Measurements from ENCODE around the gene IL1R2. TPM values are rescaled to one million over a fixed set of nuclear protein-coding genes. Genes with fewer than 3 reads are reported as not detected.
A peak's percentile ranks its signal among the peaks of the same experiment; 100 is the strongest.

Gene IL1R2
- polyA plus RNA-seq, 1 donor (not counting 4 experiments of a cell fraction or from before 2014, with no cell fraction given) = 57.3 TPM

GRCh38 chr2:101986804-101987740 lies 4.7 kb upstream of the IL1R2 start:
- dilution Hi-C loops (cut with MboI; ENCODE audit: extremely low pct_ligation_motif_present, low sequenced_read_pairs) = no loop called here
- Histone ChIP-seq H3K4me1 (ENCODE audit: control insufficient read depth, extremely low read depth, insufficient read depth, low read length) (peaks cover 56% of the 10 kb centered on the region), H3K4me3 (ENCODE audit: control insufficient read depth in 2 of 3, extremely low read depth in 1 of 3, insufficient read depth in 2 of 3, low read depth in 1 of 3, low read length in 3 of 3) (no peak overlapping the region), H3K4me2 (ENCODE audit: control insufficient read depth, extremely low read depth, insufficient read depth, low read depth, low read length) (peak overlapping the region; percentile 81), H3K9me1 (ENCODE audit: control insufficient read depth, extremely low read depth, insufficient read depth, low read length) (no peaks in the 10 kb centered on the region), H3K27ac (ENCODE audit: control insufficient read depth, insufficient read depth, low read length) (no peak overlapping the region), H3K9me3 (ENCODE audit: control insufficient read depth, low read depth, low read length) (no peaks in the 10 kb centered on the region), H3K79me2 (ENCODE audit: control insufficient read depth, insufficient read depth, low read length) (no peaks in the 10 kb centered on the region), H3K36me3 (ENCODE audit: control insufficient read depth in 2 of 2, extremely low read depth in 1 of 2, insufficient read depth in 2 of 2, low read length in 2 of 2) (no peaks in the 10 kb centered on the region), H3K27me3 (ENCODE audit: control insufficient read depth, extremely low read depth, insufficient read depth, low read length) (no peaks in the 10 kb centered on the region), H4K20me1 (ENCODE audit: control insufficient read depth, extremely low read depth, insufficient read depth, low read length) (no peaks in the 10 kb centered on the region), H2AFZ (ENCODE audit: control insufficient read depth, low read length) (no peak overlapping the region), H3K9ac (ENCODE audit: control insufficient read depth, extremely low read depth, insufficient read depth, low read length) (no peak overlapping the region)
- TF ChIP-seq, protein P1, sequence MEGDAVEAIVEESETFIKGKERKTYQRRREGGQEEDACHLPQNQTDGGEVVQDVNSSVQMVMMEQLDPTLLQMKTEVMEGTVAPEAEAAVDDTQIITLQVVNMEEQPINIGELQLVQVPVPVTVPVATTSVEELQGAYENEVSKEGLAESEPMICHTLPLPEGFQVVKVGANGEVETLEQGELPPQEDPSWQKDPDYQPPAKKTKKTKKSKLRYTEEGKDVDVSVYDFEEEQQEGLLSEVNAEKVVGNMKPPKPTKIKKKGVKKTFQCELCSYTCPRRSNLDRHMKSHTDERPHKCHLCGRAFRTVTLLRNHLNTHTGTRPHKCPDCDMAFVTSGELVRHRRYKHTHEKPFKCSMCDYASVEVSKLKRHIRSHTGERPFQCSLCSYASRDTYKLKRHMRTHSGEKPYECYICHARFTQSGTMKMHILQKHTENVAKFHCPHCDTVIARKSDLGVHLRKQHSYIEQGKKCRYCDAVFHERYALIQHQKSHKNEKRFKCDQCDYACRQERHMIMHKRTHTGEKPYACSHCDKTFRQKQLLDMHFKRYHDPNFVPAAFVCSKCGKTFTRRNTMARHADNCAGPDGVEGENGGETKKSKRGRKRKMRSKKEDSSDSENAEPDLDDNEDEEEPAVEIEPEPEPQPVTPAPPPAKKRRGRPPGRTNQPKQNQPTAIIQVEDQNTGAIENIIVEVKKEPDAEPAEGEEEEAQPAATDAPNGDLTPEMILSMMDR (optimal IDR thresholded peaks at IDR 0.05 in 1 of 3, IDR thresholded peaks at IDR 0.05 in 1 of 3, conservative IDR thresholded peaks at IDR 0.05 in 1 of 3; ENCODE audit: extremely low read depth in 1 of 3, insufficient read depth in 2 of 3, low read length in 3 of 3) = no peak
- TF ChIP-seq EZH2 (IDR thresholded peaks at IDR 0.05; ENCODE audit: low read length) = no peak
- FAIRE-seq (no peak), DNase-seq (ENCODE audit: low read depth, low spot score) (no peak)

- Histone ChIP-seq H3K9ac (ENCODE audit: control insufficient read depth, extremely low read depth, insufficient read depth, low read length) (no peak overlapping the region), H3K4me1 (ENCODE audit: control insufficient read depth, extremely low read depth, insufficient read depth, low read length) (peaks cover 54% of the 10 kb centered on the region), H3K9me3 (ENCODE audit: control insufficient read depth, low read depth, low read length) (no peaks in the 10 kb centered on the region), H3K27ac (ENCODE audit: control insufficient read depth, insufficient read depth, low read length) (no peak overlapping the region), H3K9me1 (ENCODE audit: control insufficient read depth, extremely low read depth, insufficient read depth, low read length) (no peaks in the 10 kb centered on the region), H3K4me2 (ENCODE audit: control insufficient read depth, extremely low read depth, insufficient read depth, low read depth, low read length) (no peak overlapping the region), H3K4me3 (ENCODE audit: control insufficient read depth in 2 of 3, extremely low read depth in 1 of 3, insufficient read depth in 2 of 3, low read depth in 1 of 3, low read length in 3 of 3) (no peak overlapping the region), H3K27me3 (ENCODE audit: control insufficient read depth, extremely low read depth, insufficient read depth, low read length) (no peaks in the 10 kb centered on the region), H4K20me1 (ENCODE audit: control insufficient read depth, extremely low read depth, insufficient read depth, low read length) (no peaks in the 10 kb centered on the region), H3K36me3 (ENCODE audit: control insufficient read depth in 2 of 2, extremely low read depth in 1 of 2, insufficient read depth in 2 of 2, low read length in 2 of 2) (no peaks in the 10 kb centered on the region), H2AFZ (ENCODE audit: control insufficient read depth, low read length) (no peak overlapping the region), H3K79me2 (ENCODE audit: control insufficient read depth, insufficient read depth, low read length) (no peaks in the 10 kb centered on the region)
- dilution Hi-C loops (cut with MboI; ENCODE audit: extremely low pct_ligation_motif_present, low sequenced_read_pairs) = no loop called here
- DNase-seq (ENCODE audit: low read depth, low spot score) = no peak
- FAIRE-seq = no peak
- no peak for TF ChIP-seq EZH2 (IDR thresholded peaks at IDR 0.05; ENCODE audit: low read length)
- TF ChIP-seq, protein P1 (optimal IDR thresholded peaks at IDR 0.05 in 1 of 3, IDR thresholded peaks at IDR 0.05 in 1 of 3, conservative IDR thresholded peaks at IDR 0.05 in 1 of 3; ENCODE audit: extremely low read depth in 1 of 3, insufficient read depth in 2 of 3, low read length in 3 of 3) = no peak
Measured at GRCh38 chr2:101987832-101988231, 3.9 kb upstream of the IL1R2 start.

Measured in keratinocyte (primary cell).